ENCODE measurements around the gene MMP24OS.
A peak's percentile ranks its signal among the peaks of the same experiment; 100 is the strongest.

The MMP24OS gene

GRCh38 chr20:35277531-35278395, at the start of gene MMP24OS:
Gene MMP24OS, minus strand, starts transcription at chr20:35278122. Its CDS starts 193 bp downstream, at chr20:35277929.
- Histone ChIP-seq H3K4me1 (ENCODE audit: insufficient read depth, low read length) (peaks cover 12% of the 10 kb centered on the region), H3K36me3 (ENCODE audit: insufficient read depth, low read length) (peaks cover 34% of the 10 kb centered on the region), H3K27me3 (ENCODE audit: insufficient read depth, low read length) (no peaks in the 10 kb centered on the region)

GRCh38 chr20:35327074-35327976, 49.4 kb upstream of the MMP24OS start:
- H3K9me3 ChIP-seq (ENCODE audit: low read length), result no peaks in the 10 kb centered on the region
- H3K4me3 ChIP-seq (ENCODE audit: low read length), result no peak overlapping the region
- no peak overlapping the region for H2AFZ ChIP-seq (ENCODE audit: low read depth, low read length)
- peaks cover 21% of the 10 kb centered on the region for H3K4me1 ChIP-seq (ENCODE audit: insufficient read depth, low read length)
- H3K27me3 ChIP-seq (ENCODE audit: insufficient read depth, low read length), result no peaks in the 10 kb centered on the region
- H3K36me3 ChIP-seq (ENCODE audit: insufficient read depth, low read length), result no peaks in the 10 kb centered on the region

More at GRCh38 chr20:35277531-35278395, at the start of gene MMP24OS:
- Histone ChIP-seq H2AFZ (ENCODE audit: low read depth, low read length) (no peak within 1 kb of the TSS), H3K9me3 (ENCODE audit: low read length) (no peaks in the 10 kb centered on the region), H3K4me3 (ENCODE audit: low read length) (peak within 1 kb of the TSS; percentile 63)

DNA sequence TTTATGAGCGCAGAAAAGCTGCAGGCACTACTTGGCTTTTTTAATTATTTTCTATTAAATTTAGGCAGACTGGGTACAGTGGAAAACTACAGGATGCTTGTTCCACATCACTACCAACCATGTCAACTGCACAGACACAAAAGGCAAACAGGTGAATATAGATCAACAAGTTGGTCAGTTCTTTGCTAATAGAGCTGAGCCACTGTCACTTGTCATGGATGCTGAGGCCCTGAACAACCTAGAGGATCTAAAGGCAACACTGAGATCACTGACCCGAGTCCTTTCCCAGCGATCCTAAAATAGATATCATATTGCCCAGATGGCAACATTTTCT, 48.8 kb upstream of the MMP24OS start:
- H3K4me1 ChIP-seq (ENCODE audit: insufficient read depth, low read length), result peaks cover 21% of the 10 kb centered on the region
- no peaks in the 10 kb centered on the region for H3K36me3 ChIP-seq (ENCODE audit: insufficient read depth, low read length)
- H3K9me3 ChIP-seq (ENCODE audit: low read length), result no peaks in the 10 kb centered on the region
- peak overlapping the region; percentile 62 for H2AFZ ChIP-seq (ENCODE audit: low read depth, low read length)
- H3K4me3 ChIP-seq (ENCODE audit: low read length), result no peak overlapping the region
- no peaks in the 10 kb centered on the region for H3K27me3 ChIP-seq (ENCODE audit: insufficient read depth, low read length)

- peak overlapping the region; percentile 5 for H3K4me3 ChIP-seq (ENCODE audit: low read length)
- H3K36me3 ChIP-seq (ENCODE audit: insufficient read depth, low read length), result no peaks in the 10 kb centered on the region
- H3K9me3 ChIP-seq (ENCODE audit: low read length), result no peaks in the 10 kb centered on the region
- H2AFZ ChIP-seq (ENCODE audit: low read depth, low read length), result peak overlapping the region; percentile 62
- H3K4me1 ChIP-seq (ENCODE audit: insufficient read depth, low read length), result peaks cover 21% of the 10 kb centered on the region
- H3K27me3 ChIP-seq (ENCODE audit: insufficient read depth, low read length), result no peaks in the 10 kb centered on the region
Measured at GRCh38 chr20:35326021-35326739, 48.3 kb upstream of the MMP24OS start.

- Histone ChIP-seq H3K9me3 (ENCODE audit: low read length) (no peaks in the 10 kb centered on the region), H2AFZ (ENCODE audit: low read depth, low read length) (peak overlapping the region; percentile 62), H3K4me1 (ENCODE audit: insufficient read depth, low read length) (peaks cover 25% of the 10 kb centered on the region), H3K27me3 (ENCODE audit: insufficient read depth, low read length) (no peaks in the 10 kb centered on the region), H3K36me3 (ENCODE audit: insufficient read depth, low read length) (no peaks in the 10 kb centered on the region), H3K4me3 (ENCODE audit: low read length) (no peak overlapping the region)
Measured at GRCh38 chr20:35325401-35325800, 47.5 kb upstream of the MMP24OS start.

- Histone ChIP-seq H2AFZ (ENCODE audit: low read depth, low read length) (no peak overlapping the region), H3K9me3 (ENCODE audit: low read length) (no peaks in the 10 kb centered on the region), H3K36me3 (ENCODE audit: insufficient read depth, low read length) (no peaks in the 10 kb centered on the region), H3K27me3 (ENCODE audit: insufficient read depth, low read length) (no peaks in the 10 kb centered on the region), H3K4me3 (ENCODE audit: low read length) (no peak overlapping the region), H3K4me1 (ENCODE audit: insufficient read depth, low read length) (peaks cover 25% of the 10 kb centered on the region)
Measured at GRCh38 chr20:35320396-35321126, 42.6 kb upstream of the MMP24OS start.

- no peaks in the 10 kb centered on the region for H3K36me3 ChIP-seq (ENCODE audit: insufficient read depth, low read length)
- no peaks in the 10 kb centered on the region for H3K9me3 ChIP-seq (ENCODE audit: low read length)
- H3K4me3 ChIP-seq (ENCODE audit: low read length), result no peak overlapping the region
- no peak overlapping the region for H2AFZ ChIP-seq (ENCODE audit: low read depth, low read length)
- H3K27me3 ChIP-seq (ENCODE audit: insufficient read depth, low read length), result no peaks in the 10 kb centered on the region
- peaks cover 23% of the 10 kb centered on the region for H3K4me1 ChIP-seq (ENCODE audit: insufficient read depth, low read length)
Measured at GRCh38 chr20:35319871-35320197, 41.9 kb upstream of the MMP24OS start.

DNA sequence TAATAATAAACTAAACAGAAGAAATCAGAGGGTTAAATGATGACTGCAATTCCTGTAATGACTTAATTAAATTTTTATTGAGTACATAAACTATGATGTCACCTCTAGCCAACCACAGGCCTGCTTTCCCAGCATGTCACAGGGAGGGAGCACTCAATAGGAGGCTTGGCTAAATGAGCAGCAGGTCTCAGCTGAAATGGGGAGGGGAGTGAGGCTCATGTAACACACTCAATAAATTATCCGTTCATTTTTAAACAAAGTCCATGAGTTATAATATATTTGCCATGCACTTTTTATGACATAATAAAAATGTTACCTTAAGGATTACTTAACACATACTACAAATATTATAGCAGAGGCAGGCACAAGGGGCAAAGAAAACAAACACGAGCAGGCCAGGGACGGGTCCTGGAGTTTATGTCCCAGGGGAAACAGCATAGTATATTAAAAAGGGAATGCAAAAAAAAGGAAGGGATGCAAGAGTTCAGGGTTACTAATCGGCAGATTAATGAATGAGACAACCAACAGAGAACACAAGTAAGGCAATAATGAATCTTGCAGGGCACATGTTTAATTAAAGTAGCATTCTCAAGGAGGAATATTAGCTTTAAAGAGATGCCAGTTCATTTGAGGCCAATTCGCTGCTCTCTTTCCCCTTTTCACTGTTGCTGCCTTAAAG, 41.4 kb upstream of the MMP24OS start:
- no peak overlapping the region for H2AFZ ChIP-seq (ENCODE audit: low read depth, low read length)
- H3K27me3 ChIP-seq (ENCODE audit: insufficient read depth, low read length), result no peaks in the 10 kb centered on the region
- H3K9me3 ChIP-seq (ENCODE audit: low read length), result no peaks in the 10 kb centered on the region
- H3K4me1 ChIP-seq (ENCODE audit: insufficient read depth, low read length), result peaks cover 23% of the 10 kb centered on the region
- no peaks in the 10 kb centered on the region for H3K36me3 ChIP-seq (ENCODE audit: insufficient read depth, low read length)
- H3K4me3 ChIP-seq (ENCODE audit: low read length), result no peak overlapping the region

DNA sequence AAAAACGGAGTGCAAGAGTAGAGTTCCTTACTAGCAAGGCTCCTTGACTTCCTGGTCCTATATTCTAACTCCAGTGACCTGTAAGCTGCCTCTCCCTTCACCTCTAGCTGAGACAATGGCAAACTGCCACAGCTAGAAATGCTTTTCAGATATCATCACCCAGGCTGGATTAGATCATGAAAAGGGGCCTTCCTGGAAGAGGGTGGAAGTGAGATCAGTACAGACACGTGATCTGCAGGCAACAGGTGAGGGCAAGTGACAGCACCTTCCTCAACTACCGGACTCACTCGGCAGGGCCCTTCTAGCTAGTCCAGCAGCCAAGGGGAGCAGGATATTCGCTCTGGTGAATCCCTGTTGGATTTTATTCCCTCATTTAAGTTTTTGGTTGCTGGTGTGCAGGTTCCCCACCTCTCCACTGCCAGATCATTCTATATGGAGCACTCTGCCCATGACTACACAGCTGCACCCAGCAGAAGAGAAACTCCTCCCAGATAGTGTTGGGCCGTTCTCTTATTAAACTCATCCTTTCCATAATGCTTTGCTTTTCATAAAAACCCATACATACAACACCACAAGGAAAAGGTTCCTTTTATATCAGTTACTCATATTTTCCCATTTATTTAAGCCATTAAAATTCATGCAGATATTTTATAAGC, 40.7 kb upstream of the MMP24OS start:
- H3K36me3 ChIP-seq (ENCODE audit: insufficient read depth, low read length), result no peaks in the 10 kb centered on the region
- no peaks in the 10 kb centered on the region for H3K9me3 ChIP-seq (ENCODE audit: low read length)
- no peak overlapping the region for H2AFZ ChIP-seq (ENCODE audit: low read depth, low read length)
- no peak overlapping the region for H3K4me3 ChIP-seq (ENCODE audit: low read length)
- peaks cover 23% of the 10 kb centered on the region for H3K4me1 ChIP-seq (ENCODE audit: insufficient read depth, low read length)
- H3K27me3 ChIP-seq (ENCODE audit: insufficient read depth, low read length), result no peaks in the 10 kb centered on the region

- Histone ChIP-seq H3K4me3 (ENCODE audit: low read length) (no peak overlapping the region), H3K9me3 (ENCODE audit: low read length) (no peaks in the 10 kb centered on the region), H3K36me3 (ENCODE audit: insufficient read depth, low read length) (no peaks in the 10 kb centered on the region), H2AFZ (ENCODE audit: low read depth, low read length) (no peak overlapping the region), H3K4me1 (ENCODE audit: insufficient read depth, low read length) (peaks cover 23% of the 10 kb centered on the region), H3K27me3 (ENCODE audit: insufficient read depth, low read length) (no peaks in the 10 kb centered on the region)
Measured at GRCh38 chr20:35317416-35318210, 39.7 kb upstream of the MMP24OS start.

GRCh38 chr20:35316086-35316485, 38.2 kb upstream of the MMP24OS start:
- H3K4me1 ChIP-seq (ENCODE audit: insufficient read depth, low read length), result peaks cover 23% of the 10 kb centered on the region
- no peaks in the 10 kb centered on the region for H3K9me3 ChIP-seq (ENCODE audit: low read length)
- no peak overlapping the region for H2AFZ ChIP-seq (ENCODE audit: low read depth, low read length)
- no peaks in the 10 kb centered on the region for H3K36me3 ChIP-seq (ENCODE audit: insufficient read depth, low read length)
- no peaks in the 10 kb centered on the region for H3K27me3 ChIP-seq (ENCODE audit: insufficient read depth, low read length)
- H3K4me3 ChIP-seq (ENCODE audit: low read length), result no peak overlapping the region

Measured in neuron (in vitro differentiated cells).